ENCODE results near the gene MTHFS. TPM values are rescaled to one million over a fixed set of nuclear protein-coding genes. Genes with fewer than 3 reads are reported as not detected.

Gene MTHFS
- total RNA-seq (10 to 100 TPM; 15.8 to 31.8 (median 20.3) TPM), polyA plus RNA-seq (10 to 100 TPM; 89.1 to 93.3 TPM), total RNA-seq (3.1 reads per million, percentile 16 among the genes with 10 or more reads in this experiment)

- H3K4me3 ChIP-seq (ENCODE audit: low read length): peak within 1 kb of the TSS; percentile 71
- Mint-ChIP-seq H3K9me3 (peaks cover 0 to 2% (median 0%) of the 10 kb centered on the region in 11 donors), H3K36me3 (peaks cover 0 to 22% (median 14%) of the 10 kb centered on the region in 5 donors), H3K4me1 (peaks cover 28 to 49% (median 46%) of the 10 kb centered on the region in 7 donors), H3K4me3 (peak within 1 kb of the TSS; percentile 91 to 100 (median 99)), H3K27ac (peak within 1 kb of the TSS; percentile 97 to 100 (median 100)), H3K27me3 (no peaks in the 10 kb centered on the region)
- intact Hi-C loops (cut with micrococcal nuclease): loop anchor here (1.0 to 10.0 kb wide), 9 partner anchors 26 to 1088 kb away; partner anchors contain the start of genes FAH (in 2 of the 2), ZFAND6 (in 2 of the 2), BCL2A1 (in 1 of the 2) and MESD (in 1 of the 2)
- ATAC-seq (peak; percentile 92), DNase-seq (peak; percentile 73 to 87 (median 83))
- CTCF ChIA-PET: interaction anchor here (0.6 to 1.8 kb wide), 5 partner anchors 9 to 1330 kb away, joined by 3 to 10 read pairs (median 3); no protein-coding TSS in a partner anchor
- peak within 1 kb of the TSS; percentile 92 for H3K27ac ChIP-seq (ENCODE audit: low read depth, low read length)
- H3K27me3 ChIP-seq (ENCODE audit: control insufficient read depth in 2 of 2, insufficient read depth in 2 of 2, low read length in 2 of 2): no peaks in the 10 kb centered on the region
- H3K9me3 ChIP-seq (ENCODE audit: control insufficient read depth in 2 of 3, low read length in 3 of 3): no peaks in the 10 kb centered on the region
- H3K36me3 ChIP-seq (ENCODE audit: control insufficient read depth in 2 of 3, insufficient read depth in 3 of 3, low read length in 3 of 3): no peaks in the 10 kb centered on the region
- POLR2A ChIA-PET: interaction anchor here (0.6 to 6.5 kb wide), 15 partner anchors 11 to 216 kb away, joined by 3 to 136 read pairs (median 4); partner anchors contain the start of genes BCL2A1 and ZFAND6
- H3K4me1 ChIP-seq (ENCODE audit: control insufficient read depth in 2 of 2, insufficient read depth in 2 of 2, low read length in 2 of 2): peaks cover 20 to 23% of the 10 kb centered on the region in 2 donors
Observed at GRCh38 chr15:79896634-79897379, at the start of gene MTHFS. MTHFS (minus strand) TSS chr15:79897014; CDS start chr15:79896988, 26 bp downstream.

- no peak for ATAC-seq
- Histone ChIP-seq H3K36me3 (ENCODE audit: control insufficient read depth in 2 of 3, insufficient read depth in 3 of 3, low read length in 3 of 3) (no peaks in the 10 kb centered on the region), H3K27me3 (ENCODE audit: control insufficient read depth in 2 of 2, insufficient read depth in 2 of 2, low read length in 2 of 2) (no peaks in the 10 kb centered on the region), H3K27ac (ENCODE audit: low read depth, low read length) (no peak overlapping the region), H3K4me3 (ENCODE audit: low read length) (no peak overlapping the region), H3K4me1 (ENCODE audit: control insufficient read depth in 2 of 2, insufficient read depth in 2 of 2, low read length in 2 of 2) (no peaks in the 10 kb centered on the region), H3K9me3 (ENCODE audit: control insufficient read depth in 2 of 3, low read length in 3 of 3) (no peaks in the 10 kb centered on the region)
- Mint-ChIP-seq H3K9me3 (no peaks in the 10 kb centered on the region), H3K27ac (peak overlapping the region in 1 of 9 donors; percentile 36), H3K4me1 (peaks cover 0 to 6% (median 0%) of the 10 kb centered on the region in 7 donors), H3K27me3 (peaks cover 0 to 6% (median 0%) of the 10 kb centered on the region in 5 donors), H3K4me3 (no peak overlapping the region), H3K36me3 (no peaks in the 10 kb centered on the region)
- intact Hi-C loops (cut with micrococcal nuclease): no loop called here
- ChIA-PET POLR2A (no interaction called here), CTCF (interaction anchor here (0.6 kb wide), 1 partner anchor 832 kb away, joined by 3 read pairs; no protein-coding TSS in a partner anchor)
- no peak for DNase-seq
Observed at GRCh38 chr15:79944622-79945021, 47.8 kb upstream of the MTHFS start.

GRCh38 chr15:79943820-79944219 lies 47.0 kb upstream of the MTHFS start:
- CTCF ChIA-PET: interaction anchor here (0.5 kb wide), 1 partner anchor 48 kb away, joined by 3 read pairs; no protein-coding TSS in a partner anchor
- H3K27me3 Mint-ChIP-seq: peaks cover 0 to 6% (median 0%) of the 10 kb centered on the region in 5 donors
- no peak for DNase-seq
- Histone ChIP-seq H3K9me3 (ENCODE audit: control insufficient read depth in 2 of 3, low read length in 3 of 3) (no peaks in the 10 kb centered on the region), H3K36me3 (ENCODE audit: control insufficient read depth in 2 of 3, insufficient read depth in 3 of 3, low read length in 3 of 3) (no peaks in the 10 kb centered on the region), H3K27ac (ENCODE audit: low read depth, low read length) (no peak overlapping the region), H3K27me3 (ENCODE audit: control insufficient read depth in 2 of 2, insufficient read depth in 2 of 2, low read length in 2 of 2) (no peaks in the 10 kb centered on the region), H3K4me3 (ENCODE audit: low read length) (no peak overlapping the region), H3K4me1 (ENCODE audit: control insufficient read depth in 2 of 2, insufficient read depth in 2 of 2, low read length in 2 of 2) (no peaks in the 10 kb centered on the region)
- POLR2A ChIA-PET: no interaction called here
- ATAC-seq: no peak
- no peak overlapping the region for H3K27ac Mint-ChIP-seq
- H3K4me3 Mint-ChIP-seq: no peak overlapping the region
- H3K4me1 Mint-ChIP-seq: peaks cover 0 to 6% (median 0%) of the 10 kb centered on the region in 7 donors
- peaks cover 0 to 2% (median 0%) of the 10 kb centered on the region in 11 donors for H3K9me3 Mint-ChIP-seq
- intact Hi-C loops (cut with micrococcal nuclease): no loop called here
- H3K36me3 Mint-ChIP-seq: peaks cover 0 to 3% (median 0%) of the 10 kb centered on the region in 5 donors

GRCh38 chr15:79942741-79943481 lies 46.1 kb upstream of the MTHFS start:
- ChIA-PET POLR2A (no interaction called here), CTCF (no interaction called here)
- Mint-ChIP-seq H3K36me3 (peaks cover 0 to 3% (median 0%) of the 10 kb centered on the region in 5 donors), H3K27me3 (peaks cover 0 to 6% (median 0%) of the 10 kb centered on the region in 5 donors), H3K9me3 (peaks cover 0 to 2% (median 0%) of the 10 kb centered on the region in 11 donors), H3K4me3 (no peak overlapping the region), H3K4me1 (peaks cover 0 to 5% (median 0%) of the 10 kb centered on the region in 7 donors), H3K27ac (no peak overlapping the region)
- no peaks in the 10 kb centered on the region for H3K4me1 ChIP-seq (ENCODE audit: control insufficient read depth in 2 of 2, insufficient read depth in 2 of 2, low read length in 2 of 2)
- H3K36me3 ChIP-seq (ENCODE audit: control insufficient read depth in 2 of 3, insufficient read depth in 3 of 3, low read length in 3 of 3): no peaks in the 10 kb centered on the region
- no peak overlapping the region for H3K27ac ChIP-seq (ENCODE audit: low read depth, low read length)
- H3K27me3 ChIP-seq (ENCODE audit: control insufficient read depth in 2 of 2, insufficient read depth in 2 of 2, low read length in 2 of 2): no peaks in the 10 kb centered on the region
- DNase-seq: no peak
- intact Hi-C loops (cut with micrococcal nuclease): no loop called here
- H3K9me3 ChIP-seq (ENCODE audit: control insufficient read depth in 2 of 3, low read length in 3 of 3): no peaks in the 10 kb centered on the region
- no peak for ATAC-seq
- no peak overlapping the region for H3K4me3 ChIP-seq (ENCODE audit: low read length)

- peaks cover 0 to 6% (median 0%) of the 10 kb centered on the region in 5 donors for H3K27me3 Mint-ChIP-seq
Observed at GRCh38 chr15:79939399-79939798, 42.6 kb upstream of the MTHFS start.

GRCh38 chr15:79938143-79938542 lies 41.3 kb upstream of the MTHFS start:
- intact Hi-C loops (cut with micrococcal nuclease): no loop called here
- H3K4me1 ChIP-seq (ENCODE audit: control insufficient read depth in 2 of 2, insufficient read depth in 2 of 2, low read length in 2 of 2): no peaks in the 10 kb centered on the region
- no peak overlapping the region for H3K4me3 ChIP-seq (ENCODE audit: low read length)
- ATAC-seq (no peak), DNase-seq (no peak)
- H3K36me3 ChIP-seq (ENCODE audit: control insufficient read depth in 2 of 3, insufficient read depth in 3 of 3, low read length in 3 of 3): no peaks in the 10 kb centered on the region
- no peaks in the 10 kb centered on the region for H3K27me3 ChIP-seq (ENCODE audit: control insufficient read depth in 2 of 2, insufficient read depth in 2 of 2, low read length in 2 of 2)
- no peak overlapping the region for H3K27ac ChIP-seq (ENCODE audit: low read depth, low read length)
- CTCF ChIA-PET: no interaction called here
- no peak overlapping the region for H3K4me3 Mint-ChIP-seq
- peaks cover 0 to 5% (median 0%) of the 10 kb centered on the region in 11 donors for H3K9me3 Mint-ChIP-seq
- peaks cover 0 to 9% (median 6%) of the 10 kb centered on the region in 7 donors for H3K4me1 Mint-ChIP-seq
- H3K27me3 Mint-ChIP-seq: peaks cover 0 to 6% (median 0%) of the 10 kb centered on the region in 5 donors
- H3K27ac Mint-ChIP-seq: no peak overlapping the region
- H3K9me3 ChIP-seq (ENCODE audit: control insufficient read depth in 2 of 3, low read length in 3 of 3): no peaks in the 10 kb centered on the region
- POLR2A ChIA-PET: no interaction called here
- H3K36me3 Mint-ChIP-seq: peaks cover 0 to 3% (median 0%) of the 10 kb centered on the region in 5 donors

More at GRCh38 chr15:79939399-79939798, 42.6 kb upstream of the MTHFS start:
- no peak overlapping the region for H3K4me3 ChIP-seq (ENCODE audit: low read length)
- no peak overlapping the region for H3K27ac Mint-ChIP-seq
- ChIA-PET POLR2A (no interaction called here), CTCF (no interaction called here)
- no peaks in the 10 kb centered on the region for H3K27me3 ChIP-seq (ENCODE audit: control insufficient read depth in 2 of 2, insufficient read depth in 2 of 2, low read length in 2 of 2)
- no peaks in the 10 kb centered on the region for H3K9me3 ChIP-seq (ENCODE audit: control insufficient read depth in 2 of 3, low read length in 3 of 3)
- peaks cover 0 to 2% (median 0%) of the 10 kb centered on the region in 7 donors for H3K4me1 Mint-ChIP-seq
- no peaks in the 10 kb centered on the region for H3K4me1 ChIP-seq (ENCODE audit: control insufficient read depth in 2 of 2, insufficient read depth in 2 of 2, low read length in 2 of 2)
- DNase-seq: no peak
- H3K4me3 Mint-ChIP-seq: no peak overlapping the region
- H3K9me3 Mint-ChIP-seq: peaks cover 0 to 5% (median 0%) of the 10 kb centered on the region in 11 donors
- no peaks in the 10 kb centered on the region for H3K36me3 ChIP-seq (ENCODE audit: control insufficient read depth in 2 of 3, insufficient read depth in 3 of 3, low read length in 3 of 3)
- H3K36me3 Mint-ChIP-seq: peaks cover 0 to 3% (median 0%) of the 10 kb centered on the region in 5 donors
- H3K27ac ChIP-seq (ENCODE audit: low read depth, low read length): no peak overlapping the region
- intact Hi-C loops (cut with micrococcal nuclease): no loop called here
- ATAC-seq: no peak

Data from naive thymus-derived CD4-positive, alpha-beta T cell (primary cell).